Testis (tissue), 2 donors: Measurements from ENCODE around the gene IL2RG.

Experiments
- CTCF ChIP-seq, 3 experiments: fragments of 450-650 bp in 2 of 3; fragments of 200-600 bp in 1 of 3; sonication (generic) in 1 of 3; IDR thresholded peaks; one replicate each; pipeline ENCODE4 v1.5.1; 2016 to 2019; ENCODE audit warnings: antibody characterized with exemption in 3 of 3, mild to moderate bottlenecking in 2 of 3, moderate library complexity in 1 of 3
- POLR2A ChIP-seq: fragments of 450-650 bp; IDR thresholded peaks from one replicate; pipeline ENCODE4 v1.6.1; 2017; ENCODE audit warnings: antibody characterized with exemption, mild to moderate bottlenecking, moderate library complexity

- TF ChIP-seq CTCF (IDR thresholded peaks at IDR 0.05) (no peak), POLR2A (no peak)
Observed at GRCh38 chrX:71107245-71107644, 4.1 kb downstream of the IL2RG start.
